Keratinocyte (primary cell): ENCODE measurements around the gene IL12RB2. TPM values are rescaled to one million over a fixed set of nuclear protein-coding genes. Genes with fewer than 3 reads are reported as not detected.
A peak's percentile ranks its signal among the peaks of the same experiment; 100 is the strongest.

Experiments used
- DNase-seq: peaks from one replicate; pipeline ENCODE4 v3.0.0-alpha.2; 2011; ENCODE audit warnings: low read depth, missing footprints, low spot score
- FAIRE-seq: peaks from 2 replicates; lab custom pipeline; 2011; peaks lifted over from hg19 to GRCh38; lab: Jason Lieb, UNC
- H2AFZ ChIP-seq: 2 replicates; pipeline ENCODE4 v1.6.0; 2012; ENCODE audit warnings: low read length, control low read depth, inconsistent platforms; ENCODE audit not compliant: control insufficient read depth
- H3K27ac ChIP-seq: 2 replicates; pipeline ENCODE4 v1.5.1; 2011; ENCODE audit warnings: low read length; ENCODE audit not compliant: control insufficient read depth, insufficient read depth
- H3K27me3 ChIP-seq: 3 replicates; pipeline ENCODE4 v1.6.0; 2011; ENCODE audit warnings: low read length; ENCODE audit not compliant: control insufficient read depth, insufficient read depth; ENCODE audit errors: extremely low read depth
- H3K36me3 ChIP-seq, 2 experiments: 2 replicates in 1 of 2; 3 replicates in 1 of 2; pipeline ENCODE4 v1.5.1; 2011; ENCODE audit warnings: low read length in 2 of 2, mild to moderate bottlenecking in 1 of 2; ENCODE audit not compliant: control insufficient read depth in 2 of 2, insufficient read depth in 2 of 2; ENCODE audit errors: extremely low read depth in 1 of 2
- H3K4me1 ChIP-seq: 3 replicates; pipeline ENCODE4 v1.5.1; 2011; ENCODE audit warnings: low read length; ENCODE audit not compliant: control insufficient read depth, insufficient read depth; ENCODE audit errors: extremely low read depth
- H3K4me2 ChIP-seq: 3 replicates; pipeline ENCODE4 v1.6.0; 2011; ENCODE audit warnings: low read depth, low read length; ENCODE audit not compliant: control insufficient read depth, insufficient read depth; ENCODE audit errors: extremely low read depth
- H3K4me3 ChIP-seq, 3 experiments: fragments of 200-600 bp in 1 of 3; sonication (generic) in 1 of 3; 2 replicates in 2 of 3; 3 replicates in 1 of 3; pipeline ENCODE4 v1.5.1; 2011 to 2016; ENCODE audit warnings: low read length in 3 of 3, mild to moderate bottlenecking in 3 of 3, control low read depth in 2 of 3, inconsistent platforms in 1 of 3, low read depth in 1 of 3, mixed read lengths in 1 of 3, mixed run types in 1 of 3, moderate library complexity in 1 of 3; ENCODE audit not compliant: control insufficient read depth in 2 of 3, insufficient read depth in 2 of 3; ENCODE audit errors: extremely low read depth in 1 of 3
- H3K79me2 ChIP-seq: 2 replicates; pipeline ENCODE4 v1.6.0; 2012; ENCODE audit warnings: low read length; ENCODE audit not compliant: control insufficient read depth, insufficient read depth
- H3K9ac ChIP-seq: 3 replicates; pipeline ENCODE4 v1.6.0; 2011; ENCODE audit warnings: low read length; ENCODE audit not compliant: control insufficient read depth, insufficient read depth; ENCODE audit errors: extremely low read depth
- H3K9me1 ChIP-seq: 3 replicates; pipeline ENCODE4 v1.6.0; 2011; ENCODE audit warnings: low read length; ENCODE audit not compliant: control insufficient read depth, insufficient read depth; ENCODE audit errors: extremely low read depth
- H3K9me3 ChIP-seq: 2 replicates; pipeline ENCODE4 v1.5.1; 2012; ENCODE audit warnings: low read depth, low read length; ENCODE audit not compliant: control insufficient read depth
- H4K20me1 ChIP-seq: 3 replicates; pipeline ENCODE4 v1.6.0; 2011; ENCODE audit warnings: low read length; ENCODE audit not compliant: control insufficient read depth, insufficient read depth; ENCODE audit errors: extremely low read depth
- CTCF ChIP-seq, 3 experiments: IDR thresholded peaks in 1 of 3; conservative IDR thresholded peaks in 1 of 3; optimal IDR thresholded peaks in 1 of 3; 2 replicates in 2 of 3; 3 replicates in 1 of 3; pipeline versions ENCODE3 to v1.5.1; 2011; ENCODE audit warnings: low read length in 3 of 3, mild to moderate bottlenecking in 3 of 3, moderate library complexity in 2 of 3, control low read depth in 1 of 3, inconsistent platforms in 1 of 3; ENCODE audit not compliant: insufficient read depth in 2 of 3; ENCODE audit errors: extremely low read depth in 1 of 3
- EZH2 ChIP-seq: IDR thresholded peaks from one replicate; pipeline ENCODE4 v1.6.1; 2012; ENCODE audit warnings: inconsistent platforms, mild to moderate bottlenecking, low read length, moderate library complexity
- dilution Hi-C: fragments of 300-500 bp; cut with MboI; formaldehyde crosslinking; loops from one replicate; pipeline ENCODE4 v1.7.0; 2020; ENCODE audit warnings: low sequenced_read_pairs; ENCODE audit not compliant: extremely low pct_ligation_motif_present
- polyA plus RNA-seq, 5 experiments: library from polyadenylated mRNA; depleted of rRNA in 3 of 5; stranded (reverse) in 3 of 5; stranded (forward) in 1 of 5; unstranded in 1 of 5; fragments of >200 nt; gene quantifications; 1 replicate in 1 of 5; 2 replicates in 3 of 5; 3 replicates in 1 of 5; pipeline versions ENCODE4 v1.2.1 to v1.2.3, GENCODE V29; 2011 to 2012; ENCODE audit warnings: missing spikeins in 2 of 5, low read depth in 1 of 5, low replicate concordance in 1 of 5

IL12RB2 gene
- polyA plus RNA-seq, 1 donor (not counting 4 experiments of a cell fraction or from before 2014, with no cell fraction given), result 0.63 TPM

- no peaks in the 10 kb centered on the region for H3K79me2 ChIP-seq
- H3K9me3 ChIP-seq, result no peaks in the 10 kb centered on the region
- H3K27ac ChIP-seq, result no peak overlapping the region
- no peak overlapping the region for H3K9ac ChIP-seq
- no peak for TF ChIP-seq EZH2
- no peak overlapping the region for H3K4me3 ChIP-seq
- peak; percentile 17 for FAIRE-seq
- H3K27me3 ChIP-seq, result no peaks in the 10 kb centered on the region
- no peaks in the 10 kb centered on the region for H3K36me3 ChIP-seq
- dilution Hi-C loops, result no loop called here
- H3K4me2 ChIP-seq, result no peak overlapping the region
- no peaks in the 10 kb centered on the region for H4K20me1 ChIP-seq
- H2AFZ ChIP-seq, result peak overlapping the region; percentile 85
- no peaks in the 10 kb centered on the region for H3K9me1 ChIP-seq
- no peak for DNase-seq
- peaks cover 5% of the 10 kb centered on the region for H3K4me1 ChIP-seq
Observed at GRCh38 chr1:67439277-67440029, 131.8 kb downstream of the IL12RB2 start.

DNA sequence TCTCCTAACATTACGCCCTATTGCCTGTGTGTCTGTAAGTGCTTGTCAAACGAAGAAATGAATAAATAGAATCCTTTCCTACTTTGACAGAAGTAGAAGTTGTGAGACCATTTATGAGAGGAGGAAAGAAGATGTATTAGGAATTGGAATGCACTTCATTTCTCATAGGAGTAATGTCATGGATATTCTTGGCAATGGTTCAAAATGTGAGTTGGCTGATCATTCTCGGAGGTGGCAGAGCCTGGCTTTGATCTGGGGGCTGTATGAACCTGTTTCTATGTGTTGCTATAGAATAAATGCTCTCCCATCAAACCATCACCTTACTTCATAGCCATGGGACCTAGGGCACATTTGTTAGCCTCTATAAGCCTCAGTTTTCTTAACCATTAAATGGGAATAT lies 132.7 kb downstream of the IL12RB2 start:
- Histone ChIP-seq H3K36me3 (no peaks in the 10 kb centered on the region), H4K20me1 (no peaks in the 10 kb centered on the region), H3K9ac (no peak overlapping the region), H3K4me1 (peaks cover 5% of the 10 kb centered on the region), H3K4me3 (no peak overlapping the region), H3K9me3 (no peaks in the 10 kb centered on the region), H3K27ac (no peak overlapping the region), H3K4me2 (no peak overlapping the region), H2AFZ (no peak overlapping the region), H3K27me3 (no peaks in the 10 kb centered on the region), H3K79me2 (no peaks in the 10 kb centered on the region), H3K9me1 (no peaks in the 10 kb centered on the region)
- dilution Hi-C loops, result no loop called here
- peak; percentile 34 for FAIRE-seq
- no peak for DNase-seq
- TF ChIP-seq EZH2 (no peak), CTCF (optimal IDR thresholded peaks at IDR 0.05 in 1 of 3, IDR thresholded peaks at IDR 0.05 in 1 of 3, conservative IDR thresholded peaks at IDR 0.05 in 1 of 3; ENCODE audit: extremely low read depth in 1 of 3, insufficient read depth in 2 of 3, low read length in 3 of 3) (no peak)
